Amniotic stem cell (primary cell): Measurements from ENCODE around the gene FICD.
"Not testable (repeated sequence)": the region's sequence is repeated elsewhere in the genome, so short reads cannot be mapped to it uniquely, and the experiment has no call there.

Experiments used
- DNase-seq: peaks from one replicate; lab custom pipeline; 2025; lab: John Stamatoyannopoulos, UW

Gene FICD

DNA sequence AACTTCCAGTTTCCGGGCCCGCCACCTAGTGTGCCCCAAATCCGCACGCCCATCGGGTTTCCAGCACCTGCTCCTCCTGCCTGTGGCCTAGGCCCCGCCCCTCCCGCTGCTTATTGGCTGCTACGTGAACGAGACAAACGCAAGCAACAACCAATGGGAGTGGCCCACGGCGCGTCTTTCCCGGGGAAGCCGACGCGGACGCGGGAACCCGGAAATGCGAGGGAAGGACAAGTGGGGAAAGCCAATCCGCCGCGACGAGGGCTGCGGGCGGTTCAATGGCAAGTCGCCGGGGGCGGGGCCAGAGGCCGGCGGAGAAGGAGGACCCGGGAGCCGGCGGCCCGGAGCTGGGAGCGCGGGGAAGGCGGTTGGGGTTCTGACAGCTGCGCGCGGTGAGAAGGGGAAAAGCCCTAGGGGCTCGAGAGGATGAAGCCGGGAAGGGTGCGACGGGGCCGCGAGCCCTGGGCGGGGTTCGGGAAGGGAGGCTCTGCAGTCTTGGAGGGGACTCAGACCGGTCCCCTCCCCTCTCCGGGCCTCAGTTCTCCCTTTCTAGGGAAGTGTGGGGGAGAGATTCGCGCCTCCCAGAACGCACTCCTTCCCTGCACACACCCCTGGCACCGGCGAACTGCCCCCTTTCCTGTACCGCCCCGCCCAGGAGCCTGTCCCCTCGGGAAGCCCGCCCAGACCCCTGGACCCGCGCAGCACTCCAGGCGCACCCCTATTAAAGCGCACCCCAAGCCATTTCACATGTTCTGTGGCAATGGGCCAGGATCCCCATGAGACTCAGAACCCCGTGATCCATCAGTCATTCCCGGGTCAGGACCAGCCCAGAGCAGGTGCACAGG lies at the start of gene FICD:
FICD (plus strand) TSS at position 305 of the 842 bp plus-strand sequence. CDS start 1,696 bp downstream, outside the sequence.
- peak; percentile 98 for DNase-seq

DNA sequence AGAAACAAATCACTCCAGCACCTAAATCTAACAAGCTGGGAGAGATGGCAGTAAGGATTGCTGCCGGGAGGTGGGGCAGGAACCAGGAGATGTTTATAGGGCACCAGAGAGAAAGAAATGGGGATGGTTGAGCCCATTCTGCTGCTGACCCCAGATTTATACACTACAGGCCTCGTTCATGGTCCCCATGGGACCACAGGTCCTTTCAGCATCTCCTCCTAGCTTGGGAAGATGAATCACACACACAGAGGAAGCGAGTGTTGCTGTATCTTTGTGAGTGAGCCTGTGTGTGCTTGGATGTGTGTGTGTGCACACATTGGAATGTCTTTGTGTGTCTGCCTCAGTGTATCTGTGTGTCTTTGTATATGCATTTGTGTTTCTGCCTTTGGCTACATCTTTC lies 49.7 kb upstream of the FICD start:
- DNase-seq, result no peak

DNA sequence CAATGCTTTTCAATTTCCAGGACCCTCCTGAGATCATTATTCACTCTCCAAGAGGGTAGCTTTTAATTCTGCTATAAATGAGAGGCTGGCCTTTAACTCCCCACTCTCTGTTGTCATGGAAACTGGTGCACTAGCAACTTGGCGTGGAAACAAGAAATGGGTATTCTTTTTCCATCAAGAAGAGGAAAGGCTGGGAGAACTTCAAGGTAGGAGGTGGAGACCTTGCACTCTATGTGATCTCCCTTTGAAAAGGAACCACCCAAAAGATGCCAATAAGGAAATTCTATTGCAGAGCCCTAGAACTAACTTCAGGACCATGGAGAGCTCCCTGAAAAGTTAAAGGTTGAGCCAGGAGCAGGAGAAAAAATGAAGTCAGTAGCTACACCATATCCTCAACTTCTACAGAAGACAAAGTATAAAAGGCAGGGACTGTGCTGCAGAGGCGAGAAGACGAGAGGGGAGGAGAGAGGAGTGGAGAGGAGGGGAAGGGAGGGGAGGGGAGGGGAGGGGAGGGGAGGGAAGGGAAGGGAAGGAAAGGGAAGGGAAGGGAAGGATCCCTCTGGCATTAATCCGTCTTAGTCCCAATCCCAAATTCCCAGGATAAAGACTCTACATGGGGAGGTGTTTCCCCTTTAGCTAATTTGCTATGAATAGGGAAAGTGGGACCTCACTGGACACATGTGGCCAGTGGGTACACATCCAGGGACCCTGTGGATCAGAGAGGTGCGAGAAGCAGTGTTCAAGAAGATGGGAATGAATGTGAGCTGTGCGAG lies 46.7 kb upstream of the FICD start:
- DNase-seq, result no peak

DNA sequence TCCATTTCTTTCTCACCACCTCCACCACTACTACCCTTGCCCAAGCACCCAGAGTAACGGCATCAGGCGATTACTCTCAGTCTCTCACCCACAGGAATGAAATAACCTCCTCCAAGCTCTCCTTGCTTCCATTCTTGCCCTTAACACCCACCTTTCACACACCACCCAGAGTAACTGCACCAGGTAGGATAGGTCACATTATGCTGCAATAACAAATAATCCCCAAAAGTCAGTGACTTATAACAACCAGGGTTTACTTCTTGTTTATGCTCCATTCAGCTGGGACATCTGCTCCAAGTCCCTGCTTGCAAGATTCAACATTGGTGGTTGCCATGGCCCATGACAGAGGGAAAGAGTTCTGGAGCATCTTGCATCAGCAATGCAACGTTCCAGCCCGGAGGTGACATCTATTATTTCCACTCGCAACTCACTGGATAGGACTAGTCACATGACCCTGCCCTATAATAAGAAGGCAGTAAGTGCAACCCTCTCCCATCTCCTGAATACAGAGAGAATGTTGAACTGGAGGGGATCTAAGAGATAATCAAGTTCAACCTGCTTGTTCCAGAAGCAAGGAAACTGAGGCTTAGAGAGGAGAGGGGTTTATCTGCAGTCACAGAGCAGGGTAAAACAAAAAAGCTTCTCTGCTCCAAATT lies 41.5 kb upstream of the FICD start:
- no peak for DNase-seq

DNA sequence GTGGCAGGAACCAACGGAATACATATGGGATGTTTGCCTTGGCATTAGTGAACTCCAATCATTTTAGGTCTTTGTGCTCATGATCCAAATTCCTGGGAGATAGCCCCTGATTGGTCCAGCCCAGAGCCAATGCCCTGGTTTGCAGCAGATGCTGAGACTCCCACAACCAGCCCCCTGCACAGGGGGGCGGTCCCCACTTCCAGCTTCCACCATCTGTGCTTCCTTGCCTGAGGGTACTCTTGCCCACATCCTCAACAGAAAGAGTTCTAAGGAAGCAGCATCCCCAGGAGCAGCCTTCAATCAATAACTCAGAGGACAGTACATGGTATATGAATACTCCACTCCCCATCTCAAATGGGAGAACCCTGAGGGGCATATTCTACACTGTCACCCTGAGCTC lies 39.7 kb upstream of the FICD start:
- DNase-seq, result no peak

DNA sequence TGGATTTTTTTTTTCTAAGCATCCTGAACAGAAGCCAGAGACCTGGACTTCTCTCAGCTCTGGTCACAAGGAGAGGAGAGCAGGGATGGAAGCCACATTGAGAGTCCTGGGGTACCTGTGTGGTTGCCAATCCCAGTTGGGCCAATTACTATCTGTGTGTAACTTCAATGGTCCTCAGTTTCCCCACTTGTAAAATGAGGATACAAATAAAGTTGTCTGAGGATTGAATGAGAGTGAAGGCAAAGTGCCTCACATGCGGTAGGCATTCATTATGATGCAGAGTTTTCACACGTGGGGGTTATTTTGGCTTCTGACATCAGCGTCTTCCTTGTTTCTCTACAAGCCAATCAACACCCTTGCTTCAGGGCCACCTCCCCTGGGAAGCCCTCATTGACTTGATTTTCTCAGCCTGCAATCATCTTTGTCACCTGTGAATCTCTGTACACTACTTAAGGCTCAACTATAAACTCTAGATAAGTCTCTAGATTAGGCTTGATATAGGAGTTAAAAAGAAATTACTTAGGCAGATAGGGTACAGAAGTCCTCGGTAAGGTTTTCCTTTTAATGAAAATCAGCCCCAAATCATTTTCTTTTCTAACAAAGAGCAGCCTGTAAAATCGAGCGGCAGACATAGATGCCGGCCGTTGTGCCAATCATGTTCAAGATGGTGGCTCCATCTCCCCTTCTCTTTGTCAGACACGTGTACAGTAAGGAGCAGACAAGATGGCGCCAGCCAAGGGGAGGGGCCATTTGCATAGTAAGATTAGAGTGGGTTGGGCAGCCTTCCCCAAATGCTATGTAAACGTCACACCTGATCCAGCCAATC lies 37.8 kb upstream of the FICD start:
- DNase-seq, result no peak

DNA sequence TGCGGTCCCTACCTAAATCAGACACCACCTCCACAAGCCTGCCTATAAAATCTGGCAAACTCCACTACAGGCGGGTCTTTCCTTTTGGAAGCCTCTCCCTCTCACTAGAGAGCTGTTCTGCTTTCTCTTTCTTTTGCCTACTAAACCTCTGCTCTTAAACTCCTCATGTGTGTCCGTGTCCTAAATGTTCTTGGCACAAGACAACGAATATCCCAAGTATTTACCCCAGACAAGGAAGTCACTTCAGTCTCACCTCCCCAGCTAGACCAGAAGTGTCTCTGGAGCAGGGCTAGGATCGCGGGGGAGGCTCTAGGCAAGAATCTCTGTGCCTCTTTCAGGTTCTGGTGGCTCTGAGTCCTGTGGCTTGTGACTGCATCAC lies 37.2 kb upstream of the FICD start:
- DNase-seq, result no peak

DNA sequence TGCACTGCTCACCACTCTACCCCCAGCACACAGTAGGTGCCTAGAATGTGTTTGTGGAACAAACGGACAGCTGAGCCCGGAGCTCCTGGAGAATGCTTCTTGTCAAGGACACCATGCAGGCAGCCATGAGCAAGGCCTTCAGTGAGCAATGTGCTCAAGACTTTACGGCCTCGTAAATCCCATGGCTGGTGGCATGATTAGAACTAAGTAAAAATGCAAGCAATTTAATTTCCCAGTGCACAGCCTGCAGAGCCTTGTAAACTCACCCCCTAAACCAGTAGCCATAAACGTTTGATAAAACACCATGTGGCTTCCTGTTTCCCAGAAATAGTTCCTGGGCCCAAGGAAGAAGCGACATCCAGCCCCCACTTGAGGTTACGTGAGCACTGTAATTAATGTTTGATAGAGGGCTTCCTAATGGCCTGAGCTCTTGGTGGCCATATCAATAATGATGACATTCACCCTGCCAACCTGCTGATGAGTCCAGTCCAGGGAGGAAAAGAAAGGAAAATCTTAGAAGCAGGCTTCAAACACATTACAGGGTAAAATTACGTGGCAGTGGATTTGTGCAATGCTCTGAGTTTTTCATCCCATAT lies 36.4 kb upstream of the FICD start:
- no peak for DNase-seq

DNA sequence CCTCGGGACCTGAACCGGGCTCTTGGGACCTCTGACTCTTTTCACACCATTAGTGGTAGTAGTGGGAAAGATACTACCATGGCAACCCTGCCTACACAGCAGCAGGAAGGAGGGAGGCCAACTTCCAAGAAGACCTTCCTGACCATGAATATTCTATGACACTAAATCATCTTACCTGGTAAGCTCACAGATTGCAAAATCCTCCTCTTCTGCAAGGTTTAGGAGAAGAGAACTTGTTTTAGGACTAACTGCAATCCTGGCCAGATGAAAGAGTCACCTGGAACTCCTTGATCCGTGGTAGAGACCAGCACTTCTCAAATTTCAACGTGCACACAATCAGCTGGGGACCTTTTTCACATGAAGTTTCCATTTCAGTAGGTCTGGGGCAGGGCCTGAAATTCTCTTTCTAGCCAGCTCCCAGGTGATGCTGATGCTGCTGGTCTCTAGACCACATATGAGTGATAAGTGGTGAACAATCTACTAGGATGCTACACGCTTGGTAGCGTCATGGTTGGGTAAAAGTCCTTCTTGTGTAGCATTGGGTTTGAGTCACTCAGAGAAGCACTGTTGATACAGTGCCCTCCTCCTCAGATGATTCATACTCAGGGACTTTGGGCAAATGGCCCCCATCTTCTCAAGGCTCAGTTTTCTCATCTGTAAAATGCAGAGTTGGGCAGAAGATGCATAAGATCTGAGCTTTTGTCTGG lies 35.6 kb upstream of the FICD start:
- no peak for DNase-seq

DNA sequence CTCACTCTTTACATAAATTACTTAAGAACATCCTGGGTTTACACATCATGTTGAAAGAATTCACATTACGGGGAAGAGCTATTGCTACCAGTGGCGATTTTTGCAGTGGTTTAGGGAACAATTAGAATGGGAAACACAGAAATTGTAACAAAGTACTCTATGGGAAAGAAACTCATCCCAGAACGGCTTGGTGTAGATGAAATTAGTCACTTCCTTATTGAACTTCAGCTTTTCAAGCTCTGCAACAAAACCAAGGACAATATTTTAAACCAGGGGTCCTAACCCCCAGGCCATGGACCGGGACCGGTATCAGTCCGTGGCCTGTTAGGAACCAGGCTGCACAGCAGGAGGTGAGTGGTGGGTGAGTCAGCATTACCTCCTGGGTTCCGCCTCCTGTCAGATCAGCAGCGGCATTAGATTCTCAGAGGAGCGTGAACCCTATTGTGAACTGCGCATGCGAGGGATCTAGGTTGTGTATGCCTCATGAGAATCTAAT lies 32.3 kb upstream of the FICD start:
- DNase-seq, result no peak

DNA sequence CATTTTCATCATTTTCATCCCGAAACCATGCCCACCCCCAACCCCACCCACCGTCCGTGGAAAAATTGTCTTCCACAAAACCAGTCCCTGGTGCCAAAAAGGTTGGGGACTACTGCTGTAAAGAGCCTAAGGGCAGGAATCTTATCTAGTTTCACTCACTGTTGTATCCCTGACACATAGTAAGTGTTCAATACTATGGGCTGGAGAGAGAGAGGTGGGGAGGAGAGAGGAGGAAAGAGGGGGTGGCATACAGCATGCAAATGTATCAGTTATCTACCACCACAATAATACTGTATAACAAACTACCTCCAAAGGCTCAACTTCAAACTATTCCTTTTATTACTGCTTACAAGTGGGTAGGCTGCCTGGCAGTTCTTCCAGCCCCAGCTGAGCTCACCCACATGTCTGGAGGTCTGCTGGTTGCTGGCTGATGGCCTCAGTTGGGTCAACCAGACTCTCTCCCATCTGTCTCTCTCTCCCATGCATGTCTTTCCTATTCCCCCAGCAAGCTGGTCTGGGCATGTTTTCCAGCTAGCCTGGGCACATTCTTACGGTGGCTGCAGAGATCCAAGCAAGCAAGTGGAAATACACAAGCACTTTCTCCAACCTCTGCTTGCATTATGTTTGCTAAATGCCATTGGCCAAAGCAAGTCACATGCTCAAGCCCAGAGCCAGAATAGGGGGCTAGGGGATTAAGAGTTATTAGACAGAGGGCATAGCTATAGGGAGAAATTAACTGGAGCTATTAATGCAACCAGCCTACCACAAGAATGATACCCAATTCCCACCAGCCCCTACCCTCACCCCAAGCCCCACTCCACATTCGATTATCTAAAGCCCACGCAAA lies 31.6 kb upstream of the FICD start:
- DNase-seq, result no peak

DNA sequence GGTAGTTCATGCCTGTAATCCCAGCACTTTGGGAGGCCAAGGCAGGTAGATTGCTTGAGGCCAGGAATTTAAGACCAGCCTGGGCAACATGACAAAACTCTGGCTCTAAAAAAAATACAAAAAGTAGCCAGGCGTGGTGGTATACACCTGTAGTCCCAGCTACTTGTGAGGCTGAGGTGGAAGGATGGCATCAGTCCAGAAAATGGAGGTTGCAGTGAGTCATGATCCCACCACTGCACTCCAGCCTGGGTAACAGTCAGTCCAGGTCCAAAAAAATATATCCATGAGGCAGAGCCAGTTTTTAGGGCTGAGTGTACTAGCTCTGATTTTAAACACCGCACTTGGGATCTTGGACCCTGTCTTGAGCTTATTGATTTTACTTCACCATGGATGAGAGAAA lies 30.6 kb upstream of the FICD start:
- DNase-seq, result no peak

DNA sequence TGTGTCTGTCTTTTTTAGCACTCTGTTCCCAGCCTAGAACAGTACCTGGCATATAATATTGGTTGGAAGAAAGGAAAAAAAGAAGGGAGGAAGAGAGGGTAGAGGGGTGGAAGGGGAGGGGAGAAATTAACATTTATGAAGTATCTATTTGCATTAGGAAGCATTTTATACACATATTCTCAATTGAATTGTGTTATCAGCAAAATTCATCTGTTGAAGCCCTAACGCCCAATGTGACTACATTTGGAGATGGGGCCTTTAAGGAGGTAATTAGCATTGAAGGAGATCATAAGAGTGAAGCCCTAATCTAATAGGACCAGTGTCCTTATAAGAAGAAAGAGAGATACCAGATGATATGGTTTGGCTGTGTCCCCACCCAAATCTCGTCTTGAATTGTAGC lies 30.2 kb upstream of the FICD start:
- no peak for DNase-seq

DNA sequence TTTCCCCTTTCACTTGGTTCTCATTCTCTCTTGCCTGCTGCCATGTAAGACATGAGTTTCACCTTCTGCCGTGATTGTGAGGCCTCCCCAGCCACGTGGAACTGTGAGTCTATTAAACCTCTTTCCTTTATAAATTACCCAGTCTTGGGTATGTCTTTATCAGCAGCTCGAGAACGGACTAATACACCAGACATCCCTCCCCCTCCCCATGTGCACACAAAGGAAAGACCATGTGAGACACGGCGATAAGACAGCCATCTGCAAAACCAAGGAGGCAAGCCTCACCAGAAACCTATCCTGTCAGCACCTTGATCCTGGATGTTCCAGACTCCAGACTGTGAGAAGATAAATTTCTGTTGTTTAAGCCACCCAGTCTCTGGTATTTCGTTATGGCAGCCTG lies 29.7 kb upstream of the FICD start:
- not testable (repeated sequence) for DNase-seq

DNA sequence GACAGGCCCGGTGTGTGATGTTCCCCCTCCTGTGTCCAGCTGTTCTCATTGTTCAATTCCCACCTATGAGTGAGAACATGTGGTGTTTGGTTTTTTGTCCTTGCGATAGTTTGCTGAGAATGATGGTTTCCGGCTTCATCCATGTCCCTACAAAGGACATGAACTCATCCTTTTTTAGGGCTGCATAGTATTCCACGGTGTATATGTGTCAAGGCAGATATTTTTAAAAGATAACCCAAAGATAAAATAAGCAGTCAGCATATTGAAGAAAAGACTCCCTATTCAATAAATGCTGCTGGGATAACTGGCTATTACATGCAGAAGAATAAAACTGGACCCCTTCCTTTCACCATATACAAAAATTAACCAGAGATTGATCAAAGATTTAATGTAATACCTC lies 28.0 kb upstream of the FICD start:
- not testable (repeated sequence) for DNase-seq

DNA sequence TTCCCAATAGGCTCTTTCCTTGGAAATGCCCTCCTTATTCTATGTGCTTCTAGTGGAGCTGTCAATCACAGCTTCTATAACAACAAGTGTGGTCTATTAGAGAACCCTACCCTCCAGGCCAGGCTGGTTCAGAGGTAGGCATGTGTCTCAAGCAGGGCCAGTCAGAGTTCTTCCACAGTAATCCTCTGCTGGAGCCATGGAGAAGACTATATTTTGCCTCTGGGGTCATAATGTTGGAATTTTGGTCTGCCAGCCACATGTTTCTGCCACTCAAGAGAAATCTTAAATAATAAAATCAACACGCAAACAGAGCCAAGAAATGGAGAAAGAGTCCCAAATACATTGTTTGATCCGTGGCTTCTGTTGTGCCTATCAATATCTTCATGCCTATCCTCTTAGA lies 23.8 kb upstream of the FICD start:
- no peak for DNase-seq

DNA sequence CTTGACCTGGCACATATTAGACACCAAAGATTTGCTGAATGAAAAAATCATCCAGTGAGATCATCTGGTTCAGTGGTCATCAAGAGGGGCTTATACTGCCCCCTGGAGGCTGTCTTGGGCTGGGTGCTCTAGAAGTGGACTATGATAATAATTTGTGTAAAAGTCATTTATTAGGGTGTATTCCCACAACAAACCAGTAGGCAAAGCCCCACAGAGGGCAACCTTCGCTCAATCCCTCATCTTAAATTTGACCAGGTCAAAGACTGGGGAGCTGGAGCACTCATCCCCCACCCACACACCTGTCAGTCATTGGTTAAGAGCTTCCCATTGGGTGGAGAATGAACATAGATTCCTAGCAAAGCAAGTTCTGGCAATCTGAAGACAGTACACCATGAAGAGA lies 20.0 kb upstream of the FICD start:
- DNase-seq, result no peak

DNA sequence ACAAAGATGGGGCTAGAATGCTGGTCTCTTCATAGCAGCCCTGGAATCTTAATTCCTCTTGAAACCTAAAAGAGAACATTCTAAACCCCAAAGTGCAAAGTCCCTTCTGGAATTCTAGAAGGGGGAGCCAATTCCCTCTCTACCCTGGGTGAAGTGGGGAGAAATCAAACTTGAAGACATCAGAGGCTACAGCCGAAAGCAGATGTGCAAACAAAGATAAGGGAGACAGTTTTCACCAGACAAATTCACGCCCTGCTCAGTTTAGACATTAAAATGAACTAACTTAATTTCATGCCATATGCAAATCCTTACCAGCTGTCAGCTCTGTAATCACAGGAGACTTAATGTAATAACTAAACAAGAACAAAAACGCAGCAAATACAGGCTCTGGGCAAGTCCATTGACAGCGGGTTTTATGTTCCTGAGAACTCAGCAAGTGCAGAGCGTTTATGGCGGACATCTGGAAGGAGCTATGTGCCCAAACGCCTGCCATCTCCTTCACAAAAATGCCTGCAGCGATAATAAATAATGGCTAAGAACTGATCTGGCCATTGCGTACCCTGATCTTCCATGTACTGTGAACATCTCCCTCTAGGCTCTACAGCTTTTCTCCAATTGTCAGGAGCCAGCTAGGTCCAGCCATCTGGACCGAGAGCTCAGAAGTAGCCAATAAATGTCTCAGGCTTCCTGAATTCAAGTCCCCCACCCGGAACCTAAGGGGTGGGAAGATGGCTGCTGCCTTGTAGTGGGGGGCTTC lies 19.1 kb upstream of the FICD start:
- DNase-seq, result no peak

DNA sequence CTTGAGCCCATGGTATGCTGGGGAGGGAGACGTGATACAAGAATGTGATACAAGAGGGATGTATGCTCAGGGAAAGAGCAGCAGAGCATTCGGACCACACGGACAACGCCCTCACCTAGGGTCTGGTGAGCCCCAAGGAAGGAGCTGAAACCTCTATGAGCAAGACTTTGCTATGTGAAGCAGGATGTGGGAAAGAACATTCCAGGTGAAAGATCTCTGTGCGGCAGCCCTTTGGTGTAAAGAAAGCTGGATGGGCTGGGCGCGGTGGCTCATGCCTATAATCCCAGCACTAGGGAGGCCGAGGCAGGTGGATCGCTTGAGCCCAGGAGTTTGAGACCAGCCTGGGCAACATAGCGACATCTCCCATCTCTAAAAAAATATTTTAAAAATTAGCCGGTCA lies 16.9 kb upstream of the FICD start:
- DNase-seq, result no peak
